D721Med (cell line): ENCODE results near the gene MEGF9.

Experiments used
- DNase-seq: peaks from one replicate; pipeline ENCODE4 v3.0.0; 2011; ENCODE audit warnings: low spot score; ENCODE audit not compliant: insufficient read length
- FAIRE-seq: peaks from 2 replicates; lab custom pipeline; 2011; peaks lifted over from hg19 to GRCh38; lab: Jason Lieb, UNC
- TF ChIP-seq, protein P1 (sequence below): IDR thresholded peaks from 2 replicates; pipeline ENCODE4 v1.5.1; 2012; ENCODE audit warnings: mild to moderate bottlenecking, control low read depth; ENCODE audit not compliant: insufficient read depth; ENCODE audit errors: missing control alignments

Gene MEGF9

GRCh38 chr9:120712539-120713031 is 1.7 kb downstream of the MEGF9 start:
- DNase-seq, result no peak
- FAIRE-seq, result no peak
- TF ChIP-seq, protein P1, sequence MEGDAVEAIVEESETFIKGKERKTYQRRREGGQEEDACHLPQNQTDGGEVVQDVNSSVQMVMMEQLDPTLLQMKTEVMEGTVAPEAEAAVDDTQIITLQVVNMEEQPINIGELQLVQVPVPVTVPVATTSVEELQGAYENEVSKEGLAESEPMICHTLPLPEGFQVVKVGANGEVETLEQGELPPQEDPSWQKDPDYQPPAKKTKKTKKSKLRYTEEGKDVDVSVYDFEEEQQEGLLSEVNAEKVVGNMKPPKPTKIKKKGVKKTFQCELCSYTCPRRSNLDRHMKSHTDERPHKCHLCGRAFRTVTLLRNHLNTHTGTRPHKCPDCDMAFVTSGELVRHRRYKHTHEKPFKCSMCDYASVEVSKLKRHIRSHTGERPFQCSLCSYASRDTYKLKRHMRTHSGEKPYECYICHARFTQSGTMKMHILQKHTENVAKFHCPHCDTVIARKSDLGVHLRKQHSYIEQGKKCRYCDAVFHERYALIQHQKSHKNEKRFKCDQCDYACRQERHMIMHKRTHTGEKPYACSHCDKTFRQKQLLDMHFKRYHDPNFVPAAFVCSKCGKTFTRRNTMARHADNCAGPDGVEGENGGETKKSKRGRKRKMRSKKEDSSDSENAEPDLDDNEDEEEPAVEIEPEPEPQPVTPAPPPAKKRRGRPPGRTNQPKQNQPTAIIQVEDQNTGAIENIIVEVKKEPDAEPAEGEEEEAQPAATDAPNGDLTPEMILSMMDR, result no peak

DNA sequence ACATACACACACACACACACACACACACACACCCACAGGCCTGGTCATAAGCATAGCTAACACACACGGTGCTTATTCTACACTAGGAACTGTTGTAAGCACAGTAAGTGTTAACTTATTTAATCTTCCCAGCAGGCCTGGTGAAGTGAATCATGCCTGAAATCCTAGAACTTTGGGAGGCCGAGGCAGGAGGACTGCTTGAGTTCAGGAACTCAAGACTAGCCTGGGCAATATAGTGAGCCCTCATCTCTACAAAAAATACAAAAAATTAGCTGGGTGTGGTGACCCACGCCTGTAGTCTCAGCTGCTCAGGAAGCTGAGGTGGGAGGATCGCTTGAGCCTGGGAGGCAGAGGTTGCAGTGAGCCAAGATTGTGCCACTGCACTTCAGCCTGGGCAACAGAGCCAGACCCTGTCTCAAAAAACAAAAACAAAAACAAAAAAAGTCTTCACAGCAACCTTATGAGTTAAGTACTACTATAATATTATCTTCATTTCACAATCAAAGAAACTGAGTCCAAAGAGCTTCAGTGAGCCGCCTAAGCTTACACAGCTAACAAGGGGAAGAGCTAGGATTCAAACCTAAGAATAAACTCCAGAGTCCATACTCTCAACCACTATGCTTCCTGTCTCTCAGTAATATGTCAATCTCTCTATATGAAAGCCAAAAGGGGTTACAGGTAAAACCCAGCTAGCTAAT is 2.3 kb downstream of the MEGF9 start:
- FAIRE-seq (no peak), DNase-seq (no peak)
- TF ChIP-seq, protein P1, result no peak

DNA sequence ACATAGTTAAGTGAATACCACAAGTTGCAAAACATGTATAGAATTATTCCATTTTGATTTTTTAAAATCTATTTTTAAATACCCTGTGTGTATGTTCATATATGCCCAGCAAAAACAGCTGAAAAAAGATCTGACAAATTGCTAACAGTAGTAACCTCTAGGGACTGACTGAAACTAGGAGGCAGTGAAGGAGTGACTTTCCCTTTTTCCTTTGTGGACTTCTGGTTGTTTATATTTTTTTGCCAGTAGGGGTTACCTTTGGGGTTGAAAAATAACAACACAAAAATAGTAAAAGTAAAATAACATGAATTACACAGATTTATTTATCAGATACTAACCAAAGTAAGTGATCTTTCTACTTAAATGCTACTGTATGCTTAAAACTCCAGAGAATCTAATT is 2.9 kb downstream of the MEGF9 start:
- FAIRE-seq, result no peak
- DNase-seq, result no peak
- TF ChIP-seq, protein P1, result no peak

GRCh38 chr9:120710110-120710981 is 3.9 kb downstream of the MEGF9 start:
- FAIRE-seq, result no peak
- no peak for DNase-seq
- TF ChIP-seq, protein P1, result no peak

DNA sequence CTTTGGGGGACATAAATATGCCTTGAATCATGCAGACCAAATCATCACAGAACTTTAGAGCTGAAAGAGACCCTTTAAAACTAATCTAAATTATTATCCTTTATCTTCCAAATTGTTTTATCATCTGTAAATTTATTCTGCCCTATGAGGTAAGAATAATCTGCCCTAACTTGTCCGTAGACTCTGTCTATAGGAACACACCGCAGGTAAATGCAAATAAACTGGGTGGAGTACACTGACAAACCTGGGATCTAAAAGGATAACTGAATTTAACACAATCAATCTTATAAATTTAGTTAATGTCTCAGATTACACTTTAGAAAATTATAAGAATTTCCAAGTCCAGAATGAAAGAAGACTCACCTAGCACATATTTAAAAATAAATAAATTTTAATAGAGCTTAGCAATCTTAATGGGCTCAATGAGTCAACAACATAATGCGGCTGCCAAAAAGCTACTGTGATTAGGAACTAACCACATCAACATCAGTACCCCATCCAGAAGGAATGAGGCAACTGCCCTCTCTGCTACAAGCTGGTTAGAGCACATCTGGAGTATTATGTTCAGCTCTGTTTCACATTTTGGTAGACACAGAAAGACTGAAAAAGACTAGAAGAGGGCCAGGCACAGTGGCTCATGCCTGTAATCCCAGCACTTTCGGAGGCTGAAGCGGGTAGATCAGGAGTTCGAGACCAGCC is 5.6 kb downstream of the MEGF9 start:
- DNase-seq (no peak), FAIRE-seq (no peak)
- TF ChIP-seq, protein P1, result no peak

GRCh38 chr9:120707170-120707569 is 7.1 kb downstream of the MEGF9 start:
- FAIRE-seq (no peak), DNase-seq (no peak)

More at GRCh38 chr9:120707170-120707569, 7.1 kb downstream of the MEGF9 start:
- TF ChIP-seq, protein P1, result no peak
